Stomach smooth muscle (tissue), 2 donors: Measurements from ENCODE around the gene IER3IP1.
"Not testable (repeated sequence)": the region's sequence is repeated elsewhere in the genome, so short reads cannot be mapped to it uniquely, and the experiment has no call there.

Experiments
- H3K27ac ChIP-seq: one replicate; pipeline ENCODE4 v1.7.0; 2013; ENCODE audit warnings: mild to moderate bottlenecking, low read length, inconsistent platforms
- H3K27me3 ChIP-seq, 2 donors: one replicate each; pipeline ENCODE4 v1.7.0; 2013; ENCODE audit warnings: low read length in 2 of 2; ENCODE audit not compliant: insufficient read depth in 2 of 2, control insufficient read depth in 1 of 2
- H3K36me3 ChIP-seq, 2 donors: one replicate each; pipeline ENCODE4 v1.7.0; 2013; ENCODE audit warnings: low read length in 2 of 2; ENCODE audit not compliant: control insufficient read depth in 2 of 2, insufficient read depth in 2 of 2
- H3K4me1 ChIP-seq: one replicate; pipeline ENCODE4 v1.7.0; 2013; ENCODE audit warnings: low read length; ENCODE audit not compliant: control insufficient read depth, insufficient read depth
- H3K4me3 ChIP-seq, 2 donors: one replicate each; pipeline ENCODE4 v1.7.0; 2013; ENCODE audit warnings: low read length in 2 of 2
- H3K9ac ChIP-seq, 2 donors: one replicate each; pipeline ENCODE4 v1.7.0; 2013; ENCODE audit warnings: low read length in 2 of 2, mild to moderate bottlenecking in 1 of 2
- H3K9me3 ChIP-seq, 2 donors: one replicate each; pipeline ENCODE4 v1.7.0; 2013; ENCODE audit warnings: low read length in 2 of 2; ENCODE audit not compliant: control insufficient read depth in 2 of 2
- donor health status: healthy.
- donor health status: Pancreatic carcinoma.

Gene IER3IP1

GRCh38 chr18:47158404-47158803 lies 17.8 kb downstream of the IER3IP1 start:
- not testable (repeated sequence) for H3K27ac ChIP-seq, H3K9me3 ChIP-seq, H3K36me3 ChIP-seq, H3K9ac ChIP-seq, H3K4me3 ChIP-seq, H3K4me1 ChIP-seq, H3K27me3 ChIP-seq

DNA sequence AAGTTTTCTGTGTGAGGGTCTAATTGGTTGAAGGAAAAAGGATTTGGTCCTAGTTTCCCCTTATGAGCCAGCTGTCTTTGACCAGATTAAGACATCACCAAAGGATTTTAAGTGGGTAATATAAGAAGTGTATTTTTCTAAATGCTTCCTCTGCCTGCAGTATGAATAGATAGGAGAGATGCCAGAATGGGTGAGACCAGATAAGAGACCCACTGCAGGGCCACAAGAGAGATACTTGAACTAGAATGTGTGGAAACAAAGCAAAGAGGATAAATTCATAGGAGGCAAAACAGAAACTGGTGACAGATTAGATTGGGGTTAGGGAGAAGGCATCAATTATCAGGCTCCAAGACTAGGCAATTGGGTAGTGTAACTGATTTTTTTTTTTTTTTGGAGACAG lies 24.7 kb downstream of the IER3IP1 start:
- Histone ChIP-seq H3K9ac (peak overlapping the region in 1 of 2 donors; percentile 96), H3K27me3 (no peaks in the 10 kb centered on the region), H3K4me3 (peak overlapping the region; percentile 94 to 96), H3K27ac (peak overlapping the region; percentile 91), H3K9me3 (no peaks in the 10 kb centered on the region), H3K36me3 (no peaks in the 10 kb centered on the region), H3K4me1 (peaks cover 13% of the 10 kb centered on the region)

DNA sequence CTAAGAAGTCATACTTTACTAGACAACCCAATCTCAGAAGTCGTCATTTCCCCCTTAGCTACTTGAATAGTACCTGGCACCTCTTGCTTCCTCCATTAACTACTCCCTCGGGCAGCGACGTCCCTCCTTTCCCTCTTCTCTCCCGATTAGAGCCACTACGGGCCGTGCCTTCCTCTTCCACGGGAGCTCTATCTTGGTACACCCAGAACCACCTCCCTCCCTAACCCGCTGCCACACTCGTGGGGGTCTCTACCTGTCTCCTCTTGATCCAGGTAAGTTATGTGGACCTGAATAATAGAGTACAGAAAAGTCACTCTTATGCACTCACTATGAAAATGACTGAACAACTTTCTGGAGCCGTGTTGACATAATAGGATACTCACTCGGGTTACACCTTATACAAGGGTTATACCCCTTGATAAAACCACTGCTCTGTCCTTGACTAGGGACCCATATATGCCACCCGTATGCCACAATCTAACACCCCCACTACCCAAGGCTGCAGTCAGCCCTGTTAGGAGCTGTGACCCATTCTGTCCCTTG lies 25.3 kb downstream of the IER3IP1 start:
- Histone ChIP-seq H3K27ac (peak overlapping the region; percentile 91), H3K9me3 (no peaks in the 10 kb centered on the region), H3K36me3 (no peaks in the 10 kb centered on the region), H3K4me3 (peak overlapping the region; percentile 94 to 96), H3K27me3 (no peaks in the 10 kb centered on the region), H3K9ac (peak overlapping the region; percentile 96 to 97), H3K4me1 (peaks cover 13% of the 10 kb centered on the region)

GRCh38 chr18:47150029-47150823 lies 25.9 kb downstream of the IER3IP1 start, which contains the start of gene HDHD2:
HDHD2 (minus strand) TSS chr18:47150500; CDS start chr18:47136439, 14,061 bp downstream.
- no peaks in the 10 kb centered on the region for H3K36me3 ChIP-seq
- H3K27me3 ChIP-seq = no peaks in the 10 kb centered on the region
- no peaks in the 10 kb centered on the region for H3K9me3 ChIP-seq
- H3K27ac ChIP-seq = peak within 1 kb of the TSS; percentile 91
- H3K4me3 ChIP-seq = peak within 1 kb of the TSS; percentile 94 to 96
- peak within 1 kb of the TSS; percentile 96 to 97 for H3K9ac ChIP-seq
- H3K4me1 ChIP-seq = peaks cover 13% of the 10 kb centered on the region

DNA sequence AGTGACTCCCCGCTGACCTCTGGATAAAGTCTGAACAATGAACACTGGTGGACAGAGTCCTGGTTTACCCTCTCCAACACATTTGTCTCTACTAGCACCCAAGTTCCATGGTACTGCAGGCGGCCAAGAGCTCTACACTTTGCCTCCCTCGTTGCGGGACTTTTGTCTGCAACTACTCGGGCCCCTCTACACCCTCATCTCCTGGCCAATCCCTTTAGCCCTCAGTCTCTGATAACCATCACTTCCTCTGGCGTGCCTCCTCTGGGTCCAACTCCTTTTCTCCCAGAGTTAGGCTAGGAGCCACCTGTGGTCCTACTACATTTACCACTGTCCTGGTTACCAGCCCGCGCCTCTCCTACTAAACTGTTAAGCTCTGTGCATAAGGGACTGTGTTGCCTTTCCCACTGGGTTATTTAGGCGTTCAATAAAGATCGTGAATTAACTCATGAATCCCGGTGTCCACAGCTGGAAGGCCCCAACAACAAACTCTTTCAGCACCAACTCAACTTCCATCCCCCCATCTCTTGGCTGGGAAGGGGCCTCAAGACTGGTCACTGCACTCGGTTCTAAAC lies 26.6 kb downstream of the IER3IP1 start:
- Histone ChIP-seq H3K36me3 (no peaks in the 10 kb centered on the region), H3K9me3 (no peaks in the 10 kb centered on the region), H3K4me3 (peak overlapping the region; percentile 94 to 96), H3K27ac (peak overlapping the region; percentile 91), H3K9ac (peak overlapping the region; percentile 96 to 97), H3K27me3 (no peaks in the 10 kb centered on the region), H3K4me1 (peaks cover 13% of the 10 kb centered on the region)

GRCh38 chr18:47146206-47146605 lies 30.0 kb downstream of the IER3IP1 start:
- Histone ChIP-seq H3K27ac (no peak overlapping the region), H3K9me3 (no peaks in the 10 kb centered on the region), H3K27me3 (no peaks in the 10 kb centered on the region), H3K4me3 (no peak overlapping the region), H3K36me3 (no peaks in the 10 kb centered on the region), H3K9ac (no peak overlapping the region), H3K4me1 (peaks cover 11% of the 10 kb centered on the region)

DNA sequence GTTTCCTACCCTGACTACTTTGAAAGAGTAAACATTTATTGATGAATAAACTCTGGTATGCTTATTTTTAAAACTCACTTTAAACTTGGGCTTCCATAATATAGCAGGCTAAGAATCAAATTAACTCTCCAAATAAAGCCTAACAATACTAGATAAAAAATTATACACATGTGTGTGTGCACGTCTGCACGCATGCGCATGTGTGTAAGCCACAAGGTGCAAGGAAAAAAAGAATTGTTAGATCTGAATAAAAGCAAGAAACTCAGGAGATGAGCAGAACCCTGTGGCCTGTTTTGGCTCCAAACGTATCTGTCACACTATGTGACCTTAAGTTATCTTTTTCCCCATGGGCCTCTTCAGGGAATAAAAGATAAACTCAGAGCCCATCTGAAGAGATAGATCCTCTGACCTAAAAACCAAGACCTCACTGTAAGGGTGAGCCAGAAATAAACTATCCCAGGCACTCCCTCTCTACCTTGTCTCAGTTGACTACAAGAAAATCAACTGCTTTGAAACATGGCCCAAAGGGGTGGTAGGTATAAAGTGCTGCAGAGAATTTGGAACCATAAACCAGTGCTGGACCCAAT lies 32.2 kb downstream of the IER3IP1 start:
- Histone ChIP-seq H3K4me1 (no peaks in the 10 kb centered on the region), H3K9me3 (no peaks in the 10 kb centered on the region), H3K9ac (no peak overlapping the region), H3K27ac (no peak overlapping the region), H3K4me3 (no peak overlapping the region), H3K36me3 (no peaks in the 10 kb centered on the region), H3K27me3 (no peaks in the 10 kb centered on the region)

DNA sequence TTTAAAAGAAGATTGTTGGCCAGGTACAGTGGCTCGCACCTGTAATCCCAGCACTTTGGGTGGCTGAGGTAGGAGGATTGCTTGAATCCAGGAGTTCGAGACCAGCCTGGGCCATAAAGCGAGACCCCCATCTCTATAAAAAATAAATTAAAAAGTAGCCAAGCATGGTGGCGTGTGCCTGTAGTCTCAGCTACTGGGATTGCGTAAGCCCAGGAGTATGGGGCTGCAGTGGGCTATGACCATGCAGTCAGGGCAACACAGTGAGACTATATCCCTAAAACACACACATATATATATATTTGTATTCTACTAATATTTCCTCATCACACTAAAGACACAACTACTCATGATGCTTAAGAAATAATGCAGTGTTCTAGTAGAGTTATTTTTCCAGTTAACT lies 33.0 kb downstream of the IER3IP1 start:
- no peak overlapping the region for H3K4me3 ChIP-seq
- no peaks in the 10 kb centered on the region for H3K4me1 ChIP-seq
- no peak overlapping the region for H3K9ac ChIP-seq
- H3K36me3 ChIP-seq = no peaks in the 10 kb centered on the region
- no peaks in the 10 kb centered on the region for H3K9me3 ChIP-seq
- no peak overlapping the region for H3K27ac ChIP-seq
- H3K27me3 ChIP-seq = no peaks in the 10 kb centered on the region

- Histone ChIP-seq H3K9me3 (no peaks in the 10 kb centered on the region), H3K27me3 (no peaks in the 10 kb centered on the region), H3K36me3 (no peaks in the 10 kb centered on the region), H3K9ac (no peak overlapping the region), H3K4me1 (no peaks in the 10 kb centered on the region), H3K27ac (no peak overlapping the region), H3K4me3 (no peak overlapping the region)
Observed at GRCh38 chr18:47141289-47141688, 34.9 kb downstream of the IER3IP1 start.

- Histone ChIP-seq H3K36me3 (peaks cover 6 to 7% of the 10 kb centered on the region in 2 donors), H3K4me1 (no peaks in the 10 kb centered on the region), H3K9me3 (no peaks in the 10 kb centered on the region), H3K4me3 (no peak overlapping the region), H3K27ac (no peak overlapping the region), H3K9ac (no peak overlapping the region), H3K27me3 (no peaks in the 10 kb centered on the region)
Observed at GRCh38 chr18:47121146-47121545, 55.0 kb downstream of the IER3IP1 start.
